ENCODE measurements around the gene BNIP1.
"Not testable (repeated sequence)": the region's sequence is repeated elsewhere in the genome, so short reads cannot be mapped to it uniquely, and the experiment has no call there.

The BNIP1 gene

GRCh38 chr5:173144200-173145176 is at the start of gene BNIP1:
Gene BNIP1 (plus strand): TSS chr5:173144531. CDS start chr5:173144546, 15 bp downstream.
- Mint-ChIP-seq H3K27me3 (no peaks in the 10 kb centered on the region), H3K9me3 (peaks cover 8% of the 10 kb centered on the region), H3K4me1 (ENCODE audit: low read depth) (peaks cover 6% of the 10 kb centered on the region), H3K27ac (peak within 1 kb of the TSS; percentile 96), H3K4me3 (peak within 1 kb of the TSS; percentile 99), H3K36me3 (ENCODE audit: low read depth) (peaks cover 38% of the 10 kb centered on the region)
- intact Hi-C loops (cut with micrococcal nuclease) = loop anchor here (1.0 to 2.0 kb wide), 4 partner anchors 88 to 185 kb away; partner anchors contain the start of genes CREBRF and RPL26L1

GRCh38 chr5:173098787-173099186 is 45.5 kb upstream of the BNIP1 start:
- no peaks in the 10 kb centered on the region for H3K9me3 Mint-ChIP-seq
- H3K27me3 Mint-ChIP-seq = no peaks in the 10 kb centered on the region
- H3K27ac Mint-ChIP-seq = no peak overlapping the region
- peaks cover 36% of the 10 kb centered on the region for H3K4me1 Mint-ChIP-seq (ENCODE audit: low read depth)
- no peak overlapping the region for H3K4me3 Mint-ChIP-seq
- peaks cover 33% of the 10 kb centered on the region for H3K36me3 Mint-ChIP-seq (ENCODE audit: low read depth)
- intact Hi-C loops (cut with micrococcal nuclease) = no loop called here

- Mint-ChIP-seq H3K9me3 (no peaks in the 10 kb centered on the region), H3K4me1 (ENCODE audit: low read depth) (peaks cover 29% of the 10 kb centered on the region), H3K4me3 (no peak overlapping the region), H3K27me3 (no peaks in the 10 kb centered on the region), H3K27ac (no peak overlapping the region), H3K36me3 (ENCODE audit: low read depth) (peaks cover 33% of the 10 kb centered on the region)
- intact Hi-C loops (cut with micrococcal nuclease) = no loop called here
Observed at GRCh38 chr5:173099461-173099860, 44.9 kb upstream of the BNIP1 start.

GRCh38 chr5:173101245-173101644 is 43.1 kb upstream of the BNIP1 start:
- H3K4me1 Mint-ChIP-seq (ENCODE audit: low read depth) = peaks cover 27% of the 10 kb centered on the region
- intact Hi-C loops (cut with micrococcal nuclease) = no loop called here
- no peak overlapping the region for H3K4me3 Mint-ChIP-seq
- no peaks in the 10 kb centered on the region for H3K27me3 Mint-ChIP-seq
- no peak overlapping the region for H3K27ac Mint-ChIP-seq
- H3K9me3 Mint-ChIP-seq = no peaks in the 10 kb centered on the region
- peaks cover 33% of the 10 kb centered on the region for H3K36me3 Mint-ChIP-seq (ENCODE audit: low read depth)

GRCh38 chr5:173103411-173103810 is 40.9 kb upstream of the BNIP1 start:
- Mint-ChIP-seq H3K4me3 (no peak overlapping the region), H3K9me3 (no peaks in the 10 kb centered on the region), H3K4me1 (ENCODE audit: low read depth) (peaks cover 15% of the 10 kb centered on the region), H3K27me3 (no peaks in the 10 kb centered on the region), H3K27ac (no peak overlapping the region), H3K36me3 (ENCODE audit: low read depth) (peaks cover 40% of the 10 kb centered on the region)
- intact Hi-C loops (cut with micrococcal nuclease) = no loop called here

- intact Hi-C loops (cut with micrococcal nuclease) = no loop called here
- H3K36me3 Mint-ChIP-seq (ENCODE audit: low read depth) = peaks cover 58% of the 10 kb centered on the region
- no peaks in the 10 kb centered on the region for H3K9me3 Mint-ChIP-seq
- no peaks in the 10 kb centered on the region for H3K27me3 Mint-ChIP-seq
- no peak overlapping the region for H3K4me3 Mint-ChIP-seq
- H3K4me1 Mint-ChIP-seq (ENCODE audit: low read depth) = no peaks in the 10 kb centered on the region
- H3K27ac Mint-ChIP-seq = no peak overlapping the region
Observed at GRCh38 chr5:173108914-173109313, 35.4 kb upstream of the BNIP1 start.

GRCh38 chr5:173114536-173114935 is 29.8 kb upstream of the BNIP1 start:
- Mint-ChIP-seq H3K4me3 (no peak overlapping the region), H3K36me3 (ENCODE audit: low read depth) (peaks cover 89% of the 10 kb centered on the region), H3K27ac (no peak overlapping the region), H3K9me3 (peaks cover 9% of the 10 kb centered on the region), H3K4me1 (ENCODE audit: low read depth) (no peaks in the 10 kb centered on the region), H3K27me3 (no peaks in the 10 kb centered on the region)
- intact Hi-C loops (cut with micrococcal nuclease) = no loop called here

GRCh38 chr5:173119719-173120118 is 24.6 kb upstream of the BNIP1 start:
- H3K36me3 Mint-ChIP-seq (ENCODE audit: low read depth) = peaks cover 78% of the 10 kb centered on the region
- intact Hi-C loops (cut with micrococcal nuclease) = no loop called here
- peaks cover 9% of the 10 kb centered on the region for H3K9me3 Mint-ChIP-seq
- H3K4me1 Mint-ChIP-seq (ENCODE audit: low read depth) = no peaks in the 10 kb centered on the region
- no peak overlapping the region for H3K4me3 Mint-ChIP-seq
- H3K27ac Mint-ChIP-seq = no peak overlapping the region
- no peaks in the 10 kb centered on the region for H3K27me3 Mint-ChIP-seq

- Mint-ChIP-seq H3K36me3 (ENCODE audit: low read depth) (peaks cover 78% of the 10 kb centered on the region), H3K27ac (no peak overlapping the region), H3K4me1 (ENCODE audit: low read depth) (no peaks in the 10 kb centered on the region), H3K4me3 (no peak overlapping the region), H3K27me3 (no peaks in the 10 kb centered on the region), H3K9me3 (no peaks in the 10 kb centered on the region)
- intact Hi-C loops (cut with micrococcal nuclease) = no loop called here
Observed at GRCh38 chr5:173123416-173123815, 20.9 kb upstream of the BNIP1 start.

- H3K4me3 Mint-ChIP-seq; H3K9me3 Mint-ChIP-seq; H3K4me1 Mint-ChIP-seq (ENCODE audit: low read depth); H3K27me3 Mint-ChIP-seq; H3K27ac Mint-ChIP-seq; intact Hi-C loops (cut with micrococcal nuclease): not testable (repeated sequence)
- peaks cover 82% of the 10 kb centered on the region for H3K36me3 Mint-ChIP-seq (ENCODE audit: low read depth)
Observed at GRCh38 chr5:173132166-173132565, 12.2 kb upstream of the BNIP1 start.

GRCh38 chr5:173138707-173139106 is 5.6 kb upstream of the BNIP1 start:
- Mint-ChIP-seq H3K27me3 (no peaks in the 10 kb centered on the region), H3K4me3 (no peak overlapping the region), H3K27ac (no peak overlapping the region), H3K4me1 (ENCODE audit: low read depth) (no peaks in the 10 kb centered on the region), H3K9me3 (no peaks in the 10 kb centered on the region), H3K36me3 (ENCODE audit: low read depth) (peaks cover 33% of the 10 kb centered on the region)
- intact Hi-C loops (cut with micrococcal nuclease) = no loop called here

- Mint-ChIP-seq H3K4me1 (ENCODE audit: low read depth) (peaks cover under 1% of the 10 kb centered on the region), H3K9me3 (no peaks in the 10 kb centered on the region), H3K36me3 (ENCODE audit: low read depth) (peaks cover 27% of the 10 kb centered on the region), H3K27ac (no peak overlapping the region), H3K4me3 (no peak overlapping the region), H3K27me3 (no peaks in the 10 kb centered on the region)
- intact Hi-C loops (cut with micrococcal nuclease) = no loop called here
Observed at GRCh38 chr5:173139631-173140030, 4.7 kb upstream of the BNIP1 start.

GRCh38 chr5:173140769-173141168 is 3.6 kb upstream of the BNIP1 start:
- H3K27ac Mint-ChIP-seq = no peak overlapping the region

GRCh38 chr5:173143567-173143966 is 764 bp upstream of the BNIP1 start:
- peaks cover 38% of the 10 kb centered on the region for H3K36me3 Mint-ChIP-seq (ENCODE audit: low read depth)
- H3K27me3 Mint-ChIP-seq = no peaks in the 10 kb centered on the region
- H3K9me3 Mint-ChIP-seq = no peaks in the 10 kb centered on the region
- intact Hi-C loops (cut with micrococcal nuclease) = no loop called here
- H3K27ac Mint-ChIP-seq = no peak overlapping the region
- H3K4me3 Mint-ChIP-seq = no peak overlapping the region
- H3K4me1 Mint-ChIP-seq (ENCODE audit: low read depth) = peaks cover 6% of the 10 kb centered on the region

More at GRCh38 chr5:173140769-173141168, 3.6 kb upstream of the BNIP1 start:
- no peaks in the 10 kb centered on the region for H3K9me3 Mint-ChIP-seq
- no peak overlapping the region for H3K4me3 Mint-ChIP-seq
- H3K4me1 Mint-ChIP-seq (ENCODE audit: low read depth) = peaks cover 6% of the 10 kb centered on the region
- H3K27me3 Mint-ChIP-seq = no peaks in the 10 kb centered on the region
- intact Hi-C loops (cut with micrococcal nuclease) = no loop called here
- peaks cover 24% of the 10 kb centered on the region for H3K36me3 Mint-ChIP-seq (ENCODE audit: low read depth)
